ENCODE data around the gene RGSL1. TPM values are rescaled to one million over a fixed set of nuclear protein-coding genes. Genes with fewer than 3 reads are reported as not detected.
"Not testable (repeated sequence)": the region's sequence is repeated elsewhere in the genome, so short reads cannot be mapped to it uniquely, and the experiment has no call there.

RGSL1 gene
- total RNA-seq, 2 experiments from 2014 or later = not detected

GRCh38 chr1:182493063-182493462 lies 43.1 kb downstream of the RGSL1 start:
- H3K4me3 Mint-ChIP-seq = no peak overlapping the region
- peaks cover 2% of the 10 kb centered on the region for H3K27me3 Mint-ChIP-seq
- intact Hi-C loops (cut with DNase I, micrococcal nuclease) = no loop called here
- no peak for ATAC-seq
- no peaks in the 10 kb centered on the region for H3K4me1 Mint-ChIP-seq
- no peak overlapping the region for H3K27ac Mint-ChIP-seq
- H3K9me3 Mint-ChIP-seq (ENCODE audit: low read depth) = no peaks in the 10 kb centered on the region
- CTCF ChIA-PET = no interaction called here
- POLR2A ChIA-PET = no interaction called here
- H3K36me3 Mint-ChIP-seq (ENCODE audit: low read depth) = no peaks in the 10 kb centered on the region
- no peak for DNase-seq

GRCh38 chr1:182495002-182495401 lies 45.1 kb downstream of the RGSL1 start:
- Mint-ChIP-seq H3K4me1 (no peaks in the 10 kb centered on the region), H3K27me3 (no peaks in the 10 kb centered on the region), H3K36me3 (ENCODE audit: low read depth) (no peaks in the 10 kb centered on the region), H3K27ac (no peak overlapping the region), H3K4me3 (no peak overlapping the region), H3K9me3 (ENCODE audit: low read depth) (no peaks in the 10 kb centered on the region)
- ATAC-seq = no peak
- ChIA-PET POLR2A (no interaction called here), CTCF (no interaction called here)
- DNase-seq = no peak
- intact Hi-C loops (cut with DNase I, micrococcal nuclease) = no loop called here

- Mint-ChIP-seq H3K36me3 (ENCODE audit: low read depth) (no peaks in the 10 kb centered on the region), H3K4me1 (no peaks in the 10 kb centered on the region), H3K27ac (no peak overlapping the region), H3K27me3 (no peaks in the 10 kb centered on the region), H3K4me3 (no peak overlapping the region), H3K9me3 (ENCODE audit: low read depth) (no peaks in the 10 kb centered on the region)
- ChIA-PET POLR2A (no interaction called here), CTCF (no interaction called here)
- intact Hi-C loops (cut with DNase I, micrococcal nuclease) = no loop called here
- ATAC-seq = no peak
- no peak for DNase-seq
Measured at GRCh38 chr1:182495693-182496092, 45.7 kb downstream of the RGSL1 start.

- no peaks in the 10 kb centered on the region for H3K4me1 Mint-ChIP-seq
- intact Hi-C loops (cut with DNase I, micrococcal nuclease) = no loop called here
- H3K27me3 Mint-ChIP-seq = peaks cover 5% of the 10 kb centered on the region
- no peak overlapping the region for H3K27ac Mint-ChIP-seq
- ATAC-seq (no peak), DNase-seq (no peak)
- H3K4me3 Mint-ChIP-seq = no peak overlapping the region
- no peaks in the 10 kb centered on the region for H3K36me3 Mint-ChIP-seq (ENCODE audit: low read depth)
- H3K9me3 Mint-ChIP-seq (ENCODE audit: low read depth) = peaks cover 7% of the 10 kb centered on the region
- POLR2A ChIA-PET = no interaction called here
- CTCF ChIA-PET = no interaction called here
Measured at GRCh38 chr1:182507685-182508084, 57.7 kb downstream of the RGSL1 start.

- POLR2A ChIA-PET = no interaction called here
- ATAC-seq = no peak
- Mint-ChIP-seq H3K4me3 (no peak overlapping the region), H3K36me3 (ENCODE audit: low read depth) (no peaks in the 10 kb centered on the region), H3K27ac (no peak overlapping the region), H3K9me3 (ENCODE audit: low read depth) (peaks cover 5% of the 10 kb centered on the region), H3K27me3 (peaks cover 9% of the 10 kb centered on the region), H3K4me1 (no peaks in the 10 kb centered on the region)
- intact Hi-C loops (cut with DNase I, micrococcal nuclease) = no loop called here
- DNase-seq = no peak
- CTCF ChIA-PET = no interaction called here
Measured at GRCh38 chr1:182515556-182515955, 65.6 kb downstream of the RGSL1 start.

GRCh38 chr1:182520736-182521135 lies 70.8 kb downstream of the RGSL1 start:
- Mint-ChIP-seq H3K27ac (no peak overlapping the region), H3K4me3 (no peak overlapping the region), H3K9me3 (ENCODE audit: low read depth) (peaks cover 20% of the 10 kb centered on the region), H3K36me3 (ENCODE audit: low read depth) (no peaks in the 10 kb centered on the region), H3K4me1 (no peaks in the 10 kb centered on the region), H3K27me3 (peaks cover 19% of the 10 kb centered on the region)
- ChIA-PET POLR2A (no interaction called here), CTCF (no interaction called here)
- ATAC-seq (no peak), DNase-seq (no peak)
- intact Hi-C loops (cut with DNase I, micrococcal nuclease) = no loop called here

GRCh38 chr1:182525342-182525741 lies 75.4 kb downstream of the RGSL1 start:
- Mint-ChIP-seq H3K9me3 (ENCODE audit: low read depth) (peaks cover 24% of the 10 kb centered on the region), H3K27me3 (peaks cover 20% of the 10 kb centered on the region), H3K4me3 (no peak overlapping the region), H3K4me1 (no peaks in the 10 kb centered on the region), H3K36me3 (ENCODE audit: low read depth) (peaks cover 2% of the 10 kb centered on the region), H3K27ac (no peak overlapping the region)
- DNase-seq (no peak), ATAC-seq (no peak)
- ChIA-PET POLR2A (no interaction called here), CTCF (no interaction called here)
- intact Hi-C loops (cut with DNase I, micrococcal nuclease) = no loop called here

- DNase-seq = no peak
- H3K27me3 Mint-ChIP-seq = peaks cover 9% of the 10 kb centered on the region
- H3K9me3 Mint-ChIP-seq (ENCODE audit: low read depth) = peaks cover 24% of the 10 kb centered on the region
- H3K4me1 Mint-ChIP-seq = no peaks in the 10 kb centered on the region
- POLR2A ChIA-PET = no interaction called here
- H3K36me3 Mint-ChIP-seq (ENCODE audit: low read depth) = peaks cover 2% of the 10 kb centered on the region
- H3K4me3 Mint-ChIP-seq = no peak overlapping the region
- intact Hi-C loops (cut with DNase I, micrococcal nuclease) = no loop called here
- ATAC-seq = no peak
- CTCF ChIA-PET = no interaction called here
- no peak overlapping the region for H3K27ac Mint-ChIP-seq
Measured at GRCh38 chr1:182527680-182528079, 77.7 kb downstream of the RGSL1 start.

- not testable (repeated sequence) for H3K27me3 Mint-ChIP-seq
Measured at GRCh38 chr1:182528206-182528605, 78.3 kb downstream of the RGSL1 start.

GRCh38 chr1:182533896-182534295 lies 84.0 kb downstream of the RGSL1 start:
- POLR2A ChIA-PET = no interaction called here
- Mint-ChIP-seq H3K4me1 (no peaks in the 10 kb centered on the region), H3K4me3 (no peak overlapping the region), H3K9me3 (ENCODE audit: low read depth) (no peaks in the 10 kb centered on the region), H3K27ac (no peak overlapping the region), H3K27me3 (peaks cover 5% of the 10 kb centered on the region), H3K36me3 (ENCODE audit: low read depth) (no peaks in the 10 kb centered on the region)
- ATAC-seq (no peak), DNase-seq (no peak)
- CTCF ChIA-PET = no interaction called here
- intact Hi-C loops (cut with DNase I, micrococcal nuclease) = no loop called here

More at GRCh38 chr1:182528206-182528605, 78.3 kb downstream of the RGSL1 start:
- CTCF ChIA-PET; H3K36me3 Mint-ChIP-seq (ENCODE audit: low read depth); H3K27ac Mint-ChIP-seq; POLR2A ChIA-PET; ATAC-seq; H3K4me3 Mint-ChIP-seq; intact Hi-C loops (cut with DNase I, micrococcal nuclease); H3K4me1 Mint-ChIP-seq; DNase-seq: not testable (repeated sequence)
- H3K9me3 Mint-ChIP-seq (ENCODE audit: low read depth) = peaks cover 24% of the 10 kb centered on the region

- Mint-ChIP-seq H3K27me3 (peaks cover 17% of the 10 kb centered on the region), H3K4me1 (no peaks in the 10 kb centered on the region), H3K9me3 (ENCODE audit: low read depth) (peaks cover 8% of the 10 kb centered on the region), H3K27ac (no peak overlapping the region), H3K36me3 (ENCODE audit: low read depth) (no peaks in the 10 kb centered on the region), H3K4me3 (no peak overlapping the region)
- DNase-seq (no peak), ATAC-seq (no peak)
- ChIA-PET POLR2A (no interaction called here), CTCF (interaction anchor here (0.5 to 0.8 kb wide), 2 partner anchors 27 to 611 kb away, joined by 3 read pairs; no protein-coding TSS in a partner anchor)
- intact Hi-C loops (cut with DNase I, micrococcal nuclease) = no loop called here
Measured at GRCh38 chr1:182549346-182549745, 99.4 kb downstream of the RGSL1 start.

GRCh38 chr1:182549811-182550210 lies 99.9 kb downstream of the RGSL1 start:
- H3K27me3 Mint-ChIP-seq = peaks cover 17% of the 10 kb centered on the region
- DNase-seq = no peak
- POLR2A ChIA-PET = no interaction called here

GRCh38 chr1:182552527-182552926 lies 102.6 kb downstream of the RGSL1 start:
- DNase-seq (no peak), ATAC-seq (no peak)
- H3K27me3 Mint-ChIP-seq = peaks cover 10% of the 10 kb centered on the region
- no peak overlapping the region for H3K27ac Mint-ChIP-seq
- no peaks in the 10 kb centered on the region for H3K4me1 Mint-ChIP-seq
- ChIA-PET CTCF (interaction anchor here (1.0 to 1.6 kb wide), 2 partner anchors 14 to 43 kb away, joined by 3 to 5 read pairs; no protein-coding TSS in a partner anchor), POLR2A (no interaction called here)
- no peak overlapping the region for H3K4me3 Mint-ChIP-seq
- intact Hi-C loops (cut with DNase I, micrococcal nuclease) = no loop called here
- H3K36me3 Mint-ChIP-seq (ENCODE audit: low read depth) = no peaks in the 10 kb centered on the region
- H3K9me3 Mint-ChIP-seq (ENCODE audit: low read depth) = peaks cover 8% of the 10 kb centered on the region

More at GRCh38 chr1:182549811-182550210, 99.9 kb downstream of the RGSL1 start:
- Mint-ChIP-seq H3K27ac (no peak overlapping the region), H3K4me3 (no peak overlapping the region), H3K9me3 (ENCODE audit: low read depth) (peaks cover 8% of the 10 kb centered on the region), H3K36me3 (ENCODE audit: low read depth) (no peaks in the 10 kb centered on the region), H3K4me1 (no peaks in the 10 kb centered on the region)
- no peak for ATAC-seq
- CTCF ChIA-PET = interaction anchor here (0.8 kb wide), 1 partner anchor 612 kb away, joined by 3 read pairs; no protein-coding TSS in a partner anchor
- intact Hi-C loops (cut with DNase I, micrococcal nuclease) = no loop called here
